HCEC 1CT (cell line): ENCODE measurements around the gene TNKS2.
A peak's percentile ranks its signal among the peaks of the same experiment; 100 is the strongest.
"Not testable (repeated sequence)": the region's sequence is repeated elsewhere in the genome, so short reads cannot be mapped to it uniquely, and the experiment has no call there.

Source experiments
- DNase-seq: peaks from one replicate; pipeline ENCODE4 v3.0.0-alpha.2; 2017

TNKS2 gene

DNA sequence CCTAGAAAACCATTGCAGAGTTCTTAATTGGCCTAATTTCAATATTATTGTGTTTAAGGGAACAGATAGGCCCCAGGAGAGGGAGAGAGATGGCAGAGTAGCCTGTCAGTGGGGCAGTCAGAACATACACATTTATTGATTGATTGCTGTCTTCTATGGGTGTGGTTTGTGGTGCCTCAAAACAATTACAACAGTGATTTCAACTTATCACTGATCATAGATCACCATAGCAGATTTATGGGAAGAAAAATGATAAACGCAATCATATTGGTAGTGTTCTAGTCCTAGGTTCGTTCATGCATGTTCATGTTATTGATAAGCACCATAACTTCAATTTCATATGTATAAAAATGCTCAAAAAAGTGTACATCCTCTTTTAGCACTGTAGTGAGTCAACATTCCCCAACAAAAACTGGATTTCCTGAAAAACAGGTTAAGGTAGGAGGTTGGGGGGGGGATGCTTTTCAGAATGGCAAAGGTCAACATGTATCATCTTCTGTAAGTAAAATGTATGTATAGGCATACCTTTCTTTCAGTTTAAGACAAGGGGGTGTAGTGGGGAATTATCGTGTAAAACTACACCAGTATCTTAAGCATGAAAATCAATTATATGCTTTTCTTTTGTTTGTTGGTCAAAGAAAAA, 1.1 kb upstream of the TNKS2 start:
- no peak for DNase-seq

DNA sequence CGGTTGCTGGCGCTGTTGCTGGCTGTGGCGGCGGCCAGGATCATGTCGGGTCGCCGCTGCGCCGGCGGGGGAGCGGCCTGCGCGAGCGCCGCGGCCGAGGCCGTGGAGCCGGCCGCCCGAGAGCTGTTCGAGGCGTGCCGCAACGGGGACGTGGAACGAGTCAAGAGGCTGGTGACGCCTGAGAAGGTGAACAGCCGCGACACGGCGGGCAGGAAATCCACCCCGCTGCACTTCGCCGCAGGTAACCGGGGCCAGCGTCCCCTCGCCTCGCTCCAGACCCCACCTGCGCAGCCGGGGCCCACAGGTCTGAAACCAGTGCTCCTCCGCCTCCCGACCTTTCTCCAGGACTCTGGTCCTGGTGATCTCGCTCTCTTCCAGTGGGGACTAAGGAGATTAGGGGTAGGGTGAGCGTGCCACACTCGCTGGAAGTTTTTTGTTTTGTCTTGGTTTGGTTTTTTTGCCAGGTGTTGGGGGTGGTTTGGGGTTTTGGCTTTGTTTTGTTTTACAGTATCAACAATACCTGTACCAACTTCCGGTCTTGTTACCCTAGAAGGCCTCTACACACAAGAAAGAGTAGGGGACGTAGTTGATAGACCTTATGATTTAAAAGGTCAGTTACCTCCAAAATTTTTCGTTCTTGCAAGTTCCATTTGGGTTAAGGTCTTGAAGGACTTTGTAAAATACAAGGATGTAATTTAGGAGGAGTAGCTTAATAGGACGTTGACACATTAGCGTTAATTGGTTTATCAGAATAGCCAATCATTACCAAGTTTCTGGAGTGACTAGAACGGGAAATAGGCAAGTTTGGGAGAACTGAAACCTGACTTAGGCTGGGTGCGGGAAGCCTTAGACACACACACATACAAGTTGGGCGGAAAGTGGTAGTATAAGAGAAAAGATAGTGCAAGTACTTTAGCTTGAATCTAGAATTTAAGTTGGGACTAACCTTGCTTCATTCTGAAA, 704 bp downstream of the TNKS2 start:
- DNase-seq = peak; percentile 61

DNA sequence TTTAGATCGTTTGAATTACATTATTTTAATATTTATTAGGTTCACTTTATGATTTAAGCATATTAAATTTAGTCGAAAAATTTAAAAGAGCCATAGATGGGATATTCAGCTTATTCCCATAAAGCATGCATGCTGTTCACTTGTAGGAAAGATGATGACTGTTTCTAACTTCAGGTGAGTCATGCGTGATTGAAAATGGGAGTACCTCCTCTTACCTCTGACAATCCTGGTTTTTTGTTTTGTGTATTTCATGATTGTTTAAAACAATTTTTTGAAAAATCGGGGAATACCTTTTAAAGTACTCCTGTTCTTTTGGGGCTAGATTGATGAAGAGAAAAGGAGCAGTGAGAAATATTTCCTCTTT, 1.4 kb downstream of the TNKS2 start:
- DNase-seq = peak; percentile 22

DNA sequence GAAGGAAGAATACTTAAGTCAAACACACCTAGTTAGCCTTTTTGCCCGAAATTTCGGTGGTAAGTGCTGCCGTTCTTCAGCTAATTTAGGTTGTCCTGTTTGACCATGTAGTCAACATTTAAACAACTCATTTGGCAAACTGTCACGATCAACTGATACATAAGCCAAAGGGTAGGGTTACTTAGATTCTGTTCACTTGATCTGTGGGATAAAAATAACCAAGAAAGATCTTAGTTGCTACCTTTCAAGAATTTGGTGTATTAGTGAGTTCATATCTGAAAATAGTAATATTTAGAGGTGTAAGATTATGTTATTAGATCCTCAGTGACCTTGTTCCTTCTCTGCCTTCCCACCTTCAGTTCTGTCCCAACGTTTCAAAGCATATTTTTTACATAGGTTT, 2.0 kb downstream of the TNKS2 start:
- no peak for DNase-seq

DNA sequence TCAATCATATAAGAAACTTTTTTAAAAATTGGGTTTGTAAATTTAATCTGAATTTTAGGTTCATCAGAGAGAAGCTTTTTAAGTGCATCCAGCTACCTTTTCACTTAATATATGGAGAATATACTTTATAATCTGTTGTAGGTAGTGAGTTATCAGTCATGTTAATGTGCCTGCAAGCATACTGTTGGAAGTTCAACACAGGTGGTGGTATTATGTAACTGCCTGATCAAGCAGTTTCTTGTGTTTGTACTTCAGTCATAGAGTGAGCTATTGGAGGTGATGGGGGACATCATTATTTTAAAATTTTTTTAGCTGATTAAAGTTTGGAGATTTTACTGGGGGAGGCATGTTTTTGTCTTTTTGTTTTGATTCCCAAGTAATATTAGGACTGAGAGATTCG, 2.5 kb downstream of the TNKS2 start:
- no peak for DNase-seq

DNA sequence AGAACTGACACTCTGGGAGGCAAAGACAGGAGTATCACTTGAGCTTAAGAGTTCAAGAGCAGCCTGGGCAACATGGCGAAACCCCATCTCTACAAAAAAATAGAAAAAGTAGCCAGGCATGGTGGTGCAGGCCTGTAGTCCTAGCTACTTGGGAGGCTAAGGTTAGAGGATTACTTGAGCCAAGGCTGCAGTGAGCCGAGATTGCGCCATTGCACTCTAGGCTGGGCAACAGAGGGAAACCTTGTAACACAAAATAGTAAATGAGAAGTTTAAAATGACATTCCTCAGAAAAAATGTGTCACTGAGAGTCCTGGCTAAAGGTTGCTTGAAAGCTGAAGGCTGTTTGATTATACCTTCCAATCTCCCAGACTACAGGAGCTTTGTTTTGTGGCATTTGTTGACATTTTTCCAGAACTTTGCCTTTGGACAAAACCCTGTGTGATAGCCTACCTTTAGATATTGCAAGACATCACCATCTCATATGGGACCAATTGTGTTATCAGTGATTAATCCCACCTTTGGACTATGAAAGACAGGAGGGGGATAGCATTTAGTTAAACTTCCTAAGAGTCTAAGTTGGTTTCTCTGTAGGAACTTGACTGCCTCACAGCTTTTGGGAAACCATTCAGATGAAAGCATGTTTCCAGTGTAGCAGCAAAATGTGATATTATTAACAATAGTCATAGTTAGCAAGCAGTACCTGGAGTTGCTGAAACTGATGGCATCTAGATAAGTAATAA, 5.3 kb downstream of the TNKS2 start:
- DNase-seq = no peak

DNA sequence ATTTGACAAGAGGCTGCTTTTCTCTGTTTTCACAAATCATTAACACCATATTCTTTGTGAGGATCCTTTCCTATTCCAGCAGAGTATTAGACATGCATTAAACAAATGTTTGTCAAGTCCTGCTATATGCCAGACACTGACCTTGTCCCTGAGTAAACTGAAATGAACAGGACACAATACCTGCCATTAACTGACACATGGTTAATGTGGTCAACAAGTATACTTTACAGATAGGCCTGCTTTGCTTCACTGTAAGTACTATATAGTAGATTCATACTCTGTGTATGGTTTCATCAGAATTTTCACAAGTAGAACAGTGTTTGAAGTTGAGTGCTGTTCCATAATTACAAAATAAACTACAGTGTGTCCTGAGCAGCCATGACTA, 5.9 kb downstream of the TNKS2 start:
- no peak for DNase-seq

DNA sequence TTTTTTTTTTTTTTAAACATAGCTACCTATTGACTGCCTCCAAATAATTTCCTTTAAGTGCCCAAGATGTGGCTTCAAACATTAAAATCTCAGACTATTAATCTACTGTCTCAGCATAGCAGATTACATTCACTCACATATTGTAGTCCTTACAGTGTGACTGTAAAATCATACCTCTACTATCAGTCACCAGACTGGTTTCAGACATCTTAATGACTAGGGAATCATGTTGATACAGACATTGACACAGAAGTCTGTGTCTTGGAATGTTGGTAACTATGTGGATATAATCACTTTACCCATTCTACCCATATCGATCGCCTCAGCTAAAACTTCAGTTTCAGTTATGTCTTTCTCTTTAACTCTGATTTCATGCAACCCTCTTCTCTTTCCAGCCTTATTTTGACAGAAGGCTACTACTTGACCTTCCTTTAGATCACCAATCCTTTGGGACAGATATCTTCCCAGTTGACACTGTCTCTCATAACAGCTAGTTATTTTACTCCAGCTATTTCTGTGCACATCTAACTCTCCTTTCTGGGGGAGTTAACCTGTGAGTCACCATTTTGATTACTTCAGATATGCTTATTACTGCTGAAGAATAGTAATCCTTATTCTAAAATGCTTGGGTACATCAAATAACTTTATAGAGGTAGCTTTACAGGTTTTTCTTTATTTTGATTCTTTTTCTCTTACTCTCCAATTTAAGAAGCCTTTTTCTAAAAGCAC, 7.0 kb downstream of the TNKS2 start:
- DNase-seq = no peak

DNA sequence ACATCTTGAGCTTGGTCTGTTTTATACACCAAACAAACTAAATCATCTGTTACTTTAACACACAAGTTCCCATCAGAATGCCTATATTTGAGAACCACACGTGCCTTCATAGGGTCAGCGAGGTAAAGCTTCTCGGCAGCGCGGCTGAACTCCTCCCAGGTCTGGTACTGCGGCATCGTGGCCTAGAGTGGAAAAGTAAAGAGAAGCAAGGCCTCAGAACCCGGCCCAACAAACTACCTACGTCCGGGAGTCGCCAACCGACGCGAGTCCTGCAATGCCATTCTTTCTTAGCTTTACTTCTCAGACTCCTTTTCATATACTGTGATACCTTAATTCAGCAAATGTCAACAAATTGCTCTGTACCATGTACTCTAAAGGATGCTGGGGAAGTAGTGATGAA, 9.0 kb downstream of the TNKS2 start:
- not testable (repeated sequence) for DNase-seq

DNA sequence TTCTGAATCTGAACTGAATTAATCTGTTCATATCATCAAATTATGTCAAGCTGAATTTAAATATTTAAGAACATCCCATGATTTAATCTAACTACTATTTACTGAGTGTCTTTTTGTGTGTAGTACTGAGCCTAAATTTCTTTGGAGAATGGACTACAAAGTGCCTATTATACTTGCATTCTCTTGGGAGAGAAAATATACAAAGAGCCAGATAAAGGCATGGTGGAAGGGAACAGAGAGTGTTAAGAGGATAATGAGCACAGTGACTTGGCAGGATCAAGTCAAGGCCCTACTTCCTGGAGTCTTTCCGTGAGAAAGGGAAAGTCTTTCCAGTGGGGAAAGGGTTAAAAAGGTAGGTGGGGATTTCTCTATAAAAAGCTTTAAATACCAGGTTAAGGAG, 15.0 kb downstream of the TNKS2 start:
- no peak for DNase-seq

DNA sequence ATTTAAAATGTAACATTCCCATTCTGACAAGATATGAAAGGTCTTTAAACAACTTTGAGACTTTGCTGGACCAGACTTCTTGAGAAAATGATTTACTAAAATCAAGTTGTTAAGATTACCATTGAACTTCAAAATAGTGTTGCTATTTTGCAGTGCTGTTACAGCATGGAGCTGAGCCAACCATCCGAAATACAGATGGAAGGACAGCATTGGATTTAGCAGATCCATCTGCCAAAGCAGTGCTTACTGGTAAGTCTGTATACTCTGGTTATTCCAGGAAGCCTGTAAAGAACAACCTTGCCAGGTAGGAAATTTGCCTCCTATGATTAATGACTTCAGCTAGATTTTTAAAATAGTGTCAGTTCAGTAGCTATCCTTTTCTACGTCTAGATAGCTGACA, 18.8 kb downstream of the TNKS2 start:
- DNase-seq = no peak

DNA sequence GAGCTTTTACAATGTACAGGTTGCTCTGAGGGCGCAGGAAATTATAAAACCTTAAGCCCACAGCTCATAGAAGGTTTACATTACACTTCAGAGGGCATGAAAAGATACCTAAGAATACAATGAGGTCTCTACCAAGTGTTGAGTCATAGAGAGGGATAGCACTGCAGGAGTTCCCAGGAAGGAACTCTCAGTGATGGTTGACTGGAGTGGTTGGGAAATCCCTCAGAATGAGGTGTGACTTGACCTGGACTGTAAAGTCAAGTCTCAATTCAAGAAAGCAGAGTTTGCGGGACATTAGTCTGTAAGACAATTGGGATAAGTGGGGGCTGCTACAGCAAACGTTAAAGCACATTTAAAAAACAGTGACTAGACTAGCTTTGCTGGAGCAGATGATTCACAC, 21.9 kb downstream of the TNKS2 start:
- no peak for DNase-seq

DNA sequence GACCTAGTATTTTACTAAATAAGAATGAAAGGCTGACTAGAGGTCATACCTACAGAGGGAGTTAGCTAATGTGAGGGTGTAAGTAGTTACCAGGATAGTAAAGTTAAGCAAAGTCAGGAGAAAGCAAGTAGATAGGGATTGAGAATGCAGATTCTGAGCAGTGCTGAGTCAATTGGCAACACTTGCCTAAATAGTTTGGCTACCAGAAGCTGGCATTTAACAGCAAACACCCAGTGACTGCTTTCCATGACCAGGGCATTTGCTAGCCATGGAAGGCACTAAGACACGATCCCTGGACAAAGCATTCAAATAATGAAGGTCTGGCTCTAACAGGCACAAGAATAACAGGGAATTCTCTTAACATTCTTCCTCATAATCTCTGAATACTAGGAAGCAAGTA, 25.9 kb downstream of the TNKS2 start:
- no peak for DNase-seq

DNA sequence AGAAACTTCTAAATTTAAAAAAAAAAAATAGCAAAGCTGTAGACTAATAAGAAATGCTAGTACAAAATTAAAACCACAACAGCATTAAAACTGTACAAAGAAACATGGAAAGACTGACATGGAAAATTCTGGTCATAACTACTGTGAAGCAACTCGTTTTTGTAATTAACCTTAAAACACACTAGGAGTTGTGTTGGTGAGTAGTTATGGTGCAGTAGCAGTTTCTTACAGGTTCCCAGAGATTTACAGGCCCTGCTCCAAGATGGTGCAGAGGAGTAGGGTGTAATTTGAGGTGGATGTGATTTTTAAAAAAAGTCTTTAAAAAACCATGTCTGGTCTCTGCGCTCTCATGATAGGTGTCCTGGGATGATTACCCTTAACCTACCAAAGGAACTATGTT, 31.0 kb downstream of the TNKS2 start:
- no peak for DNase-seq

DNA sequence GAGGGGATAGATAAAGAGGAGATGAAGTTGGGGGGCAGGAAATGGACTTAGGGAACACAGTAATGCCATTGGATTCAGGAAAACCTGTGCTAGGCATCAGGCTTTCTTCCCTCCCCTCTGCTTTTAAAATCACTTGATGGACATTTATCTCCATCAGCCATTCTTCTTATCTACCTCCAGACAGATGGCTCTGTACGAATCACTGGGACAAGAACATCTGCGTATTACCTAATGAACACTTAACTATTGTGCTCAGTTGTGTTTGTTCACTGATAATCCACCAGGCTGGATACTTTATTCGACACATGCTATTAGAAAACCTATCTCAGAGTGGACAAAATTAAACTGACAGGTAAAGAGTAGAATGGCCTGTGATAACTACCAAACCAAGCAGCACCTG, 40.0 kb downstream of the TNKS2 start:
- no peak for DNase-seq

DNA sequence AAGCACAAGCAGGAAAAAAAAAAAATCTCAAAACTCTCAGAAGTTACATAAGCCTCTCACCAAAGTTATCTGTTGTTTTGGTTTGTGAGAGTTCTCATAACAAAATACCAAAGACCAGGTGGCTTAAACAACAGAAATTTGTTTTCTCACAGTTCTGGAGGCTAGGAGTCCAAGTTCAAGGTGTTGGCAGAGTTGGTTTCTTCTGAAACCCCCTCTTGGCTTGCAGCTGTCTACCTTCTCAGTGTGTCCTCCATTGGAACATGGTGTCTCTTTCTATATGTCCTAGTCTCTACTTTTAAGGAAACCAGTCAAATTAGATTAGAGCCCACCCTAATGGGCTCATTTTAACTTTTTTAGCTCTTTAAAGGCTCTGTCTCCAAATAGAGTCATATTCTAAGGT, 44.9 kb downstream of the TNKS2 start:
- no peak for DNase-seq

DNA sequence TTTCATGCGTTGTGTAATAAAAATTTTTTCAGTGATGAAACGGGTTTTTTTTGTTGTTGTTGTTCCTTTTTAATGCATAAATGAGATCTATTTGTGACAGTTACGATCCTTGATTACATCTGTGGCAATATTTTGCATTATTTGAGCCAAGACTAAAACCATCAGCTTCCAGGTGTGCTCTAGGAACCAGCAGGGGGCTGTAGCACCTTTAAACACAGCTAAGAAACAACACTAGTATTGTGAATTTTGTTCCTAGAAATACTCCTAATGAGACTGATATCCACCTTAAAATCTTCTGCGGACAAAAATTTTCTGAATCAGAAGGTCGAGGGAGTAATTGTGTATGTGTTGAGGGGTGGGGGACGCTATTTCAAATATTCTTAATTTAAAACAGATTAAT, 58.4 kb downstream of the TNKS2 start:
- peak; percentile 15 for DNase-seq

DNA sequence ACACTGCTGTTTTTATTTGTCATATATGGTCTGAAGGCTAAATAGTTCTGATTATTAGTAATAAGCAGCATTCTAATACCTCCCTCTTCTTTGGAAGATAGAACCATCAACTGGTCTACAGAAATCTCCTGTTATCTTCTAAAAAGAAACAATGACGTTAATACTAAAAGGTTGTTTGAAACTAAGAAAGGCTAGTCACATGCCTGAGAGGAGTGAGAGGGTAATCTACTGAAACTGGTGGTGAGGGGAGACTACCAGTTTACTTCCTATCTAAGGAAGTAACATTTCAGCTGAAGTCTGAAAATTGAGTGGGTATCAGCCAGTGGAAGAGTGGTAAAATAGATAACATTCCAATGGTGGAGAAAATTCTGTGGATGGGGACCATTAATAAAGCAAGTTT, 62.7 kb downstream of the TNKS2 start:
- DNase-seq = no peak

DNA sequence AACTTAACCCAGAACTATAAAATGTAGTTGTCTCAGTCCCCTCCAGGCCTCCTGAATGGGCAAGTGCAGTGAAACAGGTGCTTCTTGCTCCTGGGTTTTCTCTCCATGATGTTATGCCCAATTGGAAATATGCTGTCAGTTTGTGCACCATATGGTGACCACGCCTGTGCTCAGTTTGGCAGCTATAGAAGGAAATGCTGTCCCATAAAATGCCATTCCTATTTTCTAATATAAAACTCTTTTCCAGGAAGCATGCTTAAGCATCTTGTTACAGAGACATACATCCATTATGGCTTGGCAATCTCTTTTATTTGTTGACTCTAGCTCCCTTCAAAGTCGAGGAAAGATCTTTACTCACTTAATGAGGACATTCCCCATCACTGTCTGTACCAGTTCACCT, 65.9 kb downstream of the TNKS2 start:
- no peak for DNase-seq

DNA sequence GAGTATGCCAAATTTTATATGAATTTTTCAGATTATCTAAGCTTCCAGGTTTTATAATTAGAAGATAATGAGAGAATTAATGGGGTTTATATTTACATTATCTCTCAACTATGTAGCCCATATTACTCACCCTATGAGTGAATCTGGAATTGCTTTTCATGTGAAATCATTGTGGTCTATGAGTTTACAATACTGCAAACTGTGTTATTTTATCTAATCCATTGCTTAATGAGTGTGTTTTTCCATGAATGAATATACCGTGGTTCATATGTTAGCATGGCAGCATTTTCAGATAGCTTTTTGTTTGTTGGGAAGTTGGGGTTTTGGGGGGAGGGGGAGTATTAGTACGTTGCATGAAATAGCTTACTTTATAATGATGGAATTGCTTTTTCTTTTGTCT, 66.5 kb downstream of the TNKS2 start:
- peak; percentile 34 for DNase-seq

DNA sequence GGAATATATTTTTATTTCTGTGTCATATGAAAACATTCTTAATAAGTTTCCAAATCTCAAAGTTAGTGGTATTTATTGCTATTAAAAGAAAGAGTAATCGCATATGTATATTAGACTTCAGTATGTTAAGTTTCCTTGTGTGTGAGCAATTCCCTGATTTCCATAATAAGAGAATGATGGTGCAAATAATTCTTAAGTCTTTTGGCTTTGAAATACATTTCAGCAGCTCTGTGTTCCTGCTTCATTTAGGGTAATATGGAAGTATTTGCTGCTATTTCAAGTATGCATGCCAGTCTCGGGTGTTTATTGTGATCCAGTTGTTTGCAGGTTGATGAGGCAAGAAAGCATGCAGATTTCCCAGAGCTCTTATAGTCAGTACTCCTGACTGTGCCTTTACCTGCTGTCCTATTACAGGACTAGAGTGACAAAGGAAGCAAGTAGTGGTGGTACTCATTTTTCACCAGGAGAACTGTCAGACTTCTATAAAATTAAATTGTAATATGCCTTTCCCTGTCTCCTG, 67.4 kb downstream of the TNKS2 start:
- DNase-seq = no peak

DNA sequence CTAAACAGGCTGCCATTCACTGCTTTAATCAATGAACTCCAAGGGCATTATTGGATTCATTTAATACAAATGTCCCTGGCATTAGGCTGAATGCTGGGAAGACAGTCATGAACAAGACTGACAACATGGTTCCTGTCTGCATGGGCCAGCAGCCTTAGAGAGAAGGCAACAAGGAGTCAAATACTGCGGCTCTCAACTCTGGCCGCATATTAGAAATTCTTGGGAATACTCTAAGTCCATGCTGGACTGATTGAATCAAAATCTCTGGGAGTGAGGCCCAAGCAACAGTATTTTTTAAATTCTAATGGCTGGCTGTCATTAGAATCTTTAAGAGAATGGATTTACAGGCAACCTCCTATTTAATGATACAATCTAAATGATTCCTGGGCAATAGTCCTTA, 76.9 kb downstream of the TNKS2 start:
- DNase-seq = no peak

DNA sequence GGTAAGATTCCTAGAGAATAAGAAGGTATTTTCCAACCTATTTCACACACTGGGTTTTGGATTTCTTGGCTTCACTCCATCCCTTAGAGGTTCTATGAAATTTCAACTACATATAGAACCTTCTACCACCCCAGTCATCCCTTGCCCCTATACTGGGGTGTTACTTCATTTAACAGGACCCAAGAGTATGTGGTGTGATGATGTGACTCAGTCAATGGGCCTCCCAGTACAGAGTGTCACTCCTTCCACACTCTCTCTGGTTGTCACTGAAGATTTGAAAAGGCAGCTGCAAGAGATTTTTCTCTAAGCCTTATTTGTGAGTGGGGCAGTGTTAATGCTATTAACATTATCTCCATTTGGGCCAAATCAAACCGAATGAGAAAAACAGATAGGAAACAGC, 77.6 kb downstream of the TNKS2 start:
- no peak for DNase-seq
